AG08395 (cell line): ENCODE data around the gene SEC14L5.

ENCODE experiments used
- DNase-seq: peaks from one replicate; pipeline ENCODE4 v3.0.0; 2012; ENCODE audit warnings: mixed read lengths, low spot score

The SEC14L5 gene

GRCh38 chr16:4984174-4984990 is 26.3 kb downstream of the SEC14L5 start:
- DNase-seq: no peak

- no peak for DNase-seq
Observed at GRCh38 chr16:4987250-4987579, 29.1 kb downstream of the SEC14L5 start.

- no peak for DNase-seq
Observed at GRCh38 chr16:4987580-4988374, 29.6 kb downstream of the SEC14L5 start.

GRCh38 chr16:4988647-4989046 is 30.5 kb downstream of the SEC14L5 start:
- no peak for DNase-seq

GRCh38 chr16:4989391-4990006 is 31.4 kb downstream of the SEC14L5 start:
- no peak for DNase-seq

- no peak for DNase-seq
Observed at GRCh38 chr16:4990415-4990814, 32.3 kb downstream of the SEC14L5 start.

GRCh38 chr16:4991754-4992153 is 33.6 kb downstream of the SEC14L5 start:
- no peak for DNase-seq

GRCh38 chr16:4994719-4995434 is 36.7 kb downstream of the SEC14L5 start:
- no peak for DNase-seq

- no peak for DNase-seq
Observed at GRCh38 chr16:5000573-5001001, 42.5 kb downstream of the SEC14L5 start.

GRCh38 chr16:5001571-5001970 is 43.4 kb downstream of the SEC14L5 start:
- no peak for DNase-seq

GRCh38 chr16:5001986-5002385 is 43.9 kb downstream of the SEC14L5 start:
- no peak for DNase-seq

GRCh38 chr16:5002699-5003143 is 44.6 kb downstream of the SEC14L5 start:
- DNase-seq: no peak

- no peak for DNase-seq
Observed at GRCh38 chr16:5003211-5003610, 45.1 kb downstream of the SEC14L5 start.

- DNase-seq: no peak
Observed at GRCh38 chr16:5003828-5004227, 45.7 kb downstream of the SEC14L5 start.

- no peak for DNase-seq
Observed at GRCh38 chr16:5004311-5004710, 46.2 kb downstream of the SEC14L5 start.

GRCh38 chr16:5005916-5006315 is 47.8 kb downstream of the SEC14L5 start:
- no peak for DNase-seq

- DNase-seq: no peak
Observed at GRCh38 chr16:5006348-5007193, 48.4 kb downstream of the SEC14L5 start.

- DNase-seq: no peak
Observed at GRCh38 chr16:5007256-5007655, 49.1 kb downstream of the SEC14L5 start.

- no peak for DNase-seq
Observed at GRCh38 chr16:5008311-5008731, 50.2 kb downstream of the SEC14L5 start.

GRCh38 chr16:5010576-5011329 is 52.6 kb downstream of the SEC14L5 start:
- DNase-seq: no peak
